Measurements from ENCODE around the gene HPCAL1. TPM values are rescaled to one million over a fixed set of nuclear protein-coding genes. Genes with fewer than 3 reads are reported as not detected.

HPCAL1 gene
- total RNA-seq, 2 experiments from 2014 or later: 9.2 to 9.7 TPM

GRCh38 chr2:10422251-10422650, 119.5 kb downstream of the HPCAL1 start:
- Histone ChIP-seq H4K20me1 (ENCODE audit: insufficient read depth, low read length) (no peaks in the 10 kb centered on the region), H3K4me3 (ENCODE audit: low read depth, low read length, poor library complexity, severe bottlenecking) (no peak overlapping the region), H3K79me2 (ENCODE audit: insufficient read depth, low read depth, low read length) (no peaks in the 10 kb centered on the region), H2AFZ (ENCODE audit: low read length) (no peak overlapping the region), H3K9me2 (ENCODE audit: insufficient read depth, low read length) (no peaks in the 10 kb centered on the region), H3K27ac (ENCODE audit: low read depth, low read length, poor library complexity, severe bottlenecking) (no peak overlapping the region), H3K4me2 (ENCODE audit: low read length) (no peak overlapping the region), H3K36me3 (ENCODE audit: insufficient read depth, low read length) (no peaks in the 10 kb centered on the region), H3K9me3 (ENCODE audit: low read length) (no peaks in the 10 kb centered on the region), H3K4me1 (ENCODE audit: insufficient read depth, low read length, poor library complexity, severe bottlenecking) (no peaks in the 10 kb centered on the region)
- TF ChIP-seq CTCF (conservative IDR thresholded peaks at IDR 0.05; ENCODE audit: low read length) (no peak), EZH2phosphoT487 (IDR thresholded peaks at IDR 0.05; ENCODE audit: borderline replicate concordance, low read depth, low read length) (no peak)
- BruUV-seq (replicated peaks): no TSS peak
- intact Hi-C loops (cut with micrococcal nuclease; ENCODE audit: unreplicated experiment): no loop called here
- ChIA-PET CTCF (ENCODE audit: unreplicated experiment) (no interaction called here), POLR2A (no interaction called here)
- DNase-seq (ENCODE audit: low spot score): no peak

GRCh38 chr2:10422732-10423399, 120.2 kb downstream of the HPCAL1 start:
- Histone ChIP-seq H3K4me1 (ENCODE audit: insufficient read depth, low read length, poor library complexity, severe bottlenecking) (no peaks in the 10 kb centered on the region), H3K4me2 (ENCODE audit: low read length) (no peak overlapping the region), H3K9me3 (ENCODE audit: low read length) (no peaks in the 10 kb centered on the region), H3K27ac (ENCODE audit: low read depth, low read length, poor library complexity, severe bottlenecking) (no peak overlapping the region), H3K36me3 (ENCODE audit: insufficient read depth, low read length) (no peaks in the 10 kb centered on the region), H3K79me2 (ENCODE audit: insufficient read depth, low read depth, low read length) (no peaks in the 10 kb centered on the region), H4K20me1 (ENCODE audit: insufficient read depth, low read length) (no peaks in the 10 kb centered on the region), H3K4me3 (ENCODE audit: low read depth, low read length, poor library complexity, severe bottlenecking) (no peak overlapping the region), H2AFZ (ENCODE audit: low read length) (no peak overlapping the region), H3K9me2 (ENCODE audit: insufficient read depth, low read length) (no peaks in the 10 kb centered on the region)
- no TSS peak for BruUV-seq (replicated peaks)
- intact Hi-C loops (cut with micrococcal nuclease; ENCODE audit: unreplicated experiment): no loop called here
- TF ChIP-seq CTCF (conservative IDR thresholded peaks at IDR 0.05; ENCODE audit: low read length) (no peak), EZH2phosphoT487 (IDR thresholded peaks at IDR 0.05; ENCODE audit: borderline replicate concordance, low read depth, low read length) (no peak)
- POLR2A ChIA-PET: no interaction called here
- CTCF ChIA-PET (ENCODE audit: unreplicated experiment): no interaction called here
- no peak for DNase-seq (ENCODE audit: low spot score)

GRCh38 chr2:10423400-10423774, 120.7 kb downstream of the HPCAL1 start:
- no peak for TF ChIP-seq EZH2phosphoT487 (IDR thresholded peaks at IDR 0.05; ENCODE audit: borderline replicate concordance, low read depth, low read length)
- TF ChIP-seq CTCF (conservative IDR thresholded peaks at IDR 0.05; ENCODE audit: low read length): no peak
- no TSS peak for BruUV-seq (replicated peaks)
- CTCF ChIA-PET (ENCODE audit: unreplicated experiment): no interaction called here
- H4K20me1 ChIP-seq (ENCODE audit: insufficient read depth, low read length): no peaks in the 10 kb centered on the region
- no peaks in the 10 kb centered on the region for H3K79me2 ChIP-seq (ENCODE audit: insufficient read depth, low read depth, low read length)
- H3K4me1 ChIP-seq (ENCODE audit: insufficient read depth, low read length, poor library complexity, severe bottlenecking): no peaks in the 10 kb centered on the region
- H3K9me3 ChIP-seq (ENCODE audit: low read length): no peaks in the 10 kb centered on the region
- intact Hi-C loops (cut with micrococcal nuclease; ENCODE audit: unreplicated experiment): no loop called here
- H2AFZ ChIP-seq (ENCODE audit: low read length): no peak overlapping the region
- H3K4me3 ChIP-seq (ENCODE audit: low read depth, low read length, poor library complexity, severe bottlenecking): no peak overlapping the region
- no peaks in the 10 kb centered on the region for H3K9me2 ChIP-seq (ENCODE audit: insufficient read depth, low read length)
- H3K36me3 ChIP-seq (ENCODE audit: insufficient read depth, low read length): no peaks in the 10 kb centered on the region
- H3K27ac ChIP-seq (ENCODE audit: low read depth, low read length, poor library complexity, severe bottlenecking): no peak overlapping the region
- H3K4me2 ChIP-seq (ENCODE audit: low read length): no peak overlapping the region
- POLR2A ChIA-PET: no interaction called here
- no peak for DNase-seq (ENCODE audit: low spot score)

Data from OCI-LY7 (cell line).